Bronchus fibroblast of lung (primary cell): Measurements from ENCODE around the gene PRR33. TPM values are rescaled to one million over a fixed set of nuclear protein-coding genes. Genes with fewer than 3 reads are reported as not detected.

Experiments used
- total RNA-seq: library from RNA; depleted of rRNA; stranded (reverse); fragments of >200 nt; gene quantifications from 2 replicates; pipeline ENCODE4 v1.2.3, GENCODE V29; 2015

The PRR33 gene
- not detected in 2 replicates for total RNA-seq

DNA sequence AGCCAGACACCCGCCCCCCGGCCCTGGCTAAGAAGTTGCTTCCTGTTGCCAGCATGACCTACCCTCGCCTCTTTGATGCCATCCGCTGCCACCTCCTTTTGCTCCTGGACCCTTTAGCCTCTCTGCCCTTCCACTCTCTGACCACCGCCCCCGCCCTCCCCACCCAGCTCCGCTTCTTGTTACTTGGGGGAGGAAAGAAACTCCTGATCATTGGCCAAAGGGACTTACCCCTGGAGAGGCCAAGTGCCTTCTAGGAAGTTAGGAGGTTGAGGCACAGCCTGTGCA, at the start of gene PRR33:
TSS of gene PRR33 (minus strand) at position 65 of the 285 bp plus-strand sequence. CDS start 1,311 bp downstream, outside the sequence.

GRCh38 chr11:1919391-1920127, 27.9 kb upstream of the PRR33 start, which contains the start of gene TNNT3:
TSS of gene TNNT3 (plus strand) at chr11:1919703. CDS start at chr11:1922875, 3,172 bp downstream.

GRCh38 chr11:1852877-1853276, 38.8 kb downstream of the PRR33 start, which contains the start of gene LSP1:
TSS of gene LSP1 (plus strand) at chr11:1853084. CDS start at chr11:1853145, 61 bp downstream.

DNA sequence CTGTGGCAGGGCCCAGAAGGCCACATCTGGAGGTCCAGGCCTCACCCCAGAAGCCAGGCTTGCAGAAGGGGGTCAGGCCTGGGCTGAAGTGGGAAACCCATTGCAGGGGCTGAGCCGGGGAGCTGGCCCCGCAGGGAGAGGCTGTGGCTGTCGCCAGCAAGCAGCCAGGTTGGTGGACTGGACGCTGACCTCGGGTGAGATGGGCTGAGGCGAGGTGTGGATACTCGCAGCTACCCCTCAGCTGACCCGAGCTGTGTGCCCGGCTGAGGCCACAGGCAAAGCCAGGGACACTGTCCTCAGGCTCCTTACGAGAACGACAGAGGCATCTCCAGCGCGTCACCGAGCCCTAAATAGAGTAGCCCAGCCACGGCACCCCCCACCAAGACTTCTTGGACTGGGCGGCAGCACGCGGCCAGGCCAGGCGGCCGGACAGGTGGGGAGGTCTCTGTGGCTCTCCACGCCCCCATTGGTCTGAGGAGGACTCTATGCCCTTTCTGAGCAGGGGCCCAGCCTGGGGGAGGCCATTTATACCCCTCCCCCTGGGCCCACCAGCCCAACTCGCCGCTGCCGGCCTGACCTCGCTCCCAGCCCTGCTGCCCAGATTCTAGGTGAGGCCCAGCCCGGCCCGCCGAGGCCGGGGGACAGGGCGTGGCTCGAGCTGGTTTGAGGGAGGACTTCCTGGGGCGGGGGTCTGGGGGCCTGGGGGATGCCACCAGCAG, 53.1 kb downstream of the PRR33 start, which contains the start of gene TNNI2:
TSS of gene TNNI2 (plus strand) at position 556 of the 719 bp plus-strand sequence. CDS start 716 bp downstream, outside the sequence.

Other genes with a start within 250 kb of the PRR33 start
- gene KRTAP5-6, start 194.7 kb downstream of the PRR33 start, total RNA-seq: not detected in 2 replicates
- gene IFITM10, start 141.3 kb downstream of the PRR33 start, total RNA-seq: under 0.01 TPM in 1 of 2 replicates, not detected in the other
- 133 and 142 TPM in 2 replicates for gene CTSD, start 128.0 kb downstream of the PRR33 start, total RNA-seq
- gene SYT8, start 56.9 kb downstream of the PRR33 start, total RNA-seq: 0.15 TPM in 1 of 2 replicates, not detected in the other
- not detected in 2 replicates for gene TNNI2, start 52.9 kb downstream of the PRR33 start, total RNA-seq
- gene LSP1, start 38.8 kb downstream of the PRR33 start, total RNA-seq: 2.0 and 2.7 TPM in 2 replicates
- gene TNNT3, start 27.8 kb upstream of the PRR33 start, total RNA-seq: not detected in 2 replicates
- 324 and 358 TPM in 2 replicates for gene MRPL23, start 55.4 kb upstream of the PRR33 start, total RNA-seq
- gene H19, start 105.9 kb upstream of the PRR33 start, total RNA-seq: 36.1 and 37.5 TPM in 2 replicates
- gene IGF2, start 247.5 kb upstream of the PRR33 start, total RNA-seq: 19.8 and 21.6 TPM in 2 replicates